Measurements from ENCODE around the gene BRSK1.

BRSK1 gene

DNA sequence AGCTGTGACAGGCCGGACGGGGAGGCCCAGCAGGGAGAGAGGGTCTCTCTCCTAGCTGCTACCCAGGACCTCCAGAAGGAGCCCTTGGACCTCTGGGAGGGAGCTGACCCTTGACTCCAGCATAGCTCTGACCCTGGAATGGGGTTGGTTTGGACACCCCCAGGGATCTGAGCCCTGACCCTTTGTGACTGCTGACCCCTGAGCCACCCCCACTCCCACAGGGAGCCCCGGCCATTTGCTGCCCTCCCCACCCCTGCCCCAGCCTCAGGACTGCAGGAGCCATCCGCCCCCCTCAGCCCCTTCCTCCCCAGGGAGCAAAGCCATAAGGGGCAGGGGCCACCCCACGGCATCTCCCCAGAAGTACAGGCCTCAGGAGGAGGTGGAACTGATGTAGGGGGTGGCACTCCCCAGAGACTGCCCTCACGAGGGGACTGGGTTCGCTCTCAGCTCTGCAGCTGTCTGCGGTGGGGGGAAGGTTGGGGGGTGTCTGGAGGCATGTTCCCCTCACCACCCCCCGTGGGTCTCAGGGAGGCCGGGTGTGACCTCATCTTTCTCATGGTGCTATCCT, 63.7 kb downstream of the BRSK1 start:
- no peak overlapping the region for H3K4me3 ChIP-seq (replicated peaks; ENCODE audit: low read depth, low read length)
- TF ChIP-seq, protein P1, sequence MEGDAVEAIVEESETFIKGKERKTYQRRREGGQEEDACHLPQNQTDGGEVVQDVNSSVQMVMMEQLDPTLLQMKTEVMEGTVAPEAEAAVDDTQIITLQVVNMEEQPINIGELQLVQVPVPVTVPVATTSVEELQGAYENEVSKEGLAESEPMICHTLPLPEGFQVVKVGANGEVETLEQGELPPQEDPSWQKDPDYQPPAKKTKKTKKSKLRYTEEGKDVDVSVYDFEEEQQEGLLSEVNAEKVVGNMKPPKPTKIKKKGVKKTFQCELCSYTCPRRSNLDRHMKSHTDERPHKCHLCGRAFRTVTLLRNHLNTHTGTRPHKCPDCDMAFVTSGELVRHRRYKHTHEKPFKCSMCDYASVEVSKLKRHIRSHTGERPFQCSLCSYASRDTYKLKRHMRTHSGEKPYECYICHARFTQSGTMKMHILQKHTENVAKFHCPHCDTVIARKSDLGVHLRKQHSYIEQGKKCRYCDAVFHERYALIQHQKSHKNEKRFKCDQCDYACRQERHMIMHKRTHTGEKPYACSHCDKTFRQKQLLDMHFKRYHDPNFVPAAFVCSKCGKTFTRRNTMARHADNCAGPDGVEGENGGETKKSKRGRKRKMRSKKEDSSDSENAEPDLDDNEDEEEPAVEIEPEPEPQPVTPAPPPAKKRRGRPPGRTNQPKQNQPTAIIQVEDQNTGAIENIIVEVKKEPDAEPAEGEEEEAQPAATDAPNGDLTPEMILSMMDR (IDR thresholded peaks at IDR 0.05; ENCODE audit: low read length, missing control alignments), result no peak
- no peak for DNase-seq (ENCODE audit: low read depth)

DNA sequence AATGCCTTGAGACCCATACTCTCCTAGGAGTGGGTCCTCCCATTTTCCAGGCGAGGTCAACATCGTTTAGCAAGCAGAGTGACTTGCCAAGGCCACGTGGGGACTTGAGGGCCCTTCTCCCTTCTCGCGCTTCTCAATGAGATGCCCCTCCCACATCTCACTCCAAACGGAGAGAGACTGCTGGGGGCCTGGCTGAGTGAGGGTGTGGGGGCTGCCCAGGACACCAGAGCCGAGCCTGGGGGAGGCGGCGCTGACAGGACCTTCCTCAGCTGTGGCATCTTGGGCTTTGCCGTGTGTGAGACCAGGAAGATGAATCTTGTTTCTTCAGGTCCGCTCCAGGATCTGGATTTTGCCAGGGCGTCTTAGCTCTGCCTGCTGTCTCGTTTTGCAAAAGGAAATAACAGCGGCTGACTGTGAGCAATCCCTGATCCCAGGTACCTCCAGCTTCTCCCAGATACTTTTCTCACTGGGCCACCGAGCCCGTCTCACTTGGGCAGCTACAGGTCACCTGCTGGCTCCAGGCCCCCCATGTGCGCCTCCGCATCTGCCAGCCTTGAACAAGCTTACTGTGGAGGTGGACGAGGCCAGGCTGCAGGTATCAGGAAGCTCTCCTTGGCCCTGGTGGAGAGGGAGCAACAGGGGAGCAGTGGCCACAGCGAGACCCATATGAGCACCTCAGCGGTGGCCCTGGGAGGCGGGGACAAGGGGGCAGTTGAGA, 64.7 kb downstream of the BRSK1 start:
- H3K4me3 ChIP-seq (replicated peaks; ENCODE audit: low read depth, low read length), result no peak overlapping the region
- no peak for DNase-seq (ENCODE audit: low read depth)
- TF ChIP-seq, protein P1 (IDR thresholded peaks at IDR 0.05; ENCODE audit: low read length, missing control alignments), result no peak

DNA sequence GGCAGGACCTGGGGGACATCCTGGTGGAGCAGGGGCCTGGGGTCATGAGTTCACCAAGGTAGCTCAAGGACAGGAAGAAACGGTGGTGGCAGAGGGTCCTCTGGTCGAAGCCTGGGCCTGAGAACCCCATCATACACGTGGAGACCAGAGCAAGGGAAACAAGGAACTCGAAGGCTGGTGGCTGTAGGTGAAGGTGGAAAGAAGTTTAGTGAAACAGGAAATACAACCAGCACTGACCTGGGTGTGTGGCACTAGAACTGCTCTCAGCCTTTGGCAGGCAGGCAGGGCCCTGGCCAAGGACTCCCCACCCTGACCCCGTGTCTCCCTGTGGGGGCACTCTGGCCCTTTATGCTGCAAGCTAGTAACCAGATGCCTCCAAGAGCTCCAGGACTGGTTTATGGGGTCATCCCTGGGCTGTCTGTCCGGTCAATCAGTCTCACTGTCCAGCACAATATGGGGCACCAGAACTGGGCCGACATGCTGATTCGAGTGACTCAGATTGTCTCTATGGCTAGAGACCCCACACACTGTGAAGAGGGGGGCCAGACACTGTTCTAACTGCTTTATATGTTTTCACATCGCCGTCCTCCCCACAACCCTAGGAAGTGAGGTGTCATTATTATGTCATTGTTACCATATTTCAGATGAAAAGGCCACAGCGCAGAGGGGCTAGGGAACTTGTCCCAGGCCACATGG, 67.0 kb downstream of the BRSK1 start:
- no peak for DNase-seq (ENCODE audit: low read depth)
- TF ChIP-seq, protein P1 (IDR thresholded peaks at IDR 0.05; ENCODE audit: low read length, missing control alignments), result no peak
- H3K4me3 ChIP-seq (replicated peaks; ENCODE audit: low read depth, low read length), result no peak overlapping the region

DNA sequence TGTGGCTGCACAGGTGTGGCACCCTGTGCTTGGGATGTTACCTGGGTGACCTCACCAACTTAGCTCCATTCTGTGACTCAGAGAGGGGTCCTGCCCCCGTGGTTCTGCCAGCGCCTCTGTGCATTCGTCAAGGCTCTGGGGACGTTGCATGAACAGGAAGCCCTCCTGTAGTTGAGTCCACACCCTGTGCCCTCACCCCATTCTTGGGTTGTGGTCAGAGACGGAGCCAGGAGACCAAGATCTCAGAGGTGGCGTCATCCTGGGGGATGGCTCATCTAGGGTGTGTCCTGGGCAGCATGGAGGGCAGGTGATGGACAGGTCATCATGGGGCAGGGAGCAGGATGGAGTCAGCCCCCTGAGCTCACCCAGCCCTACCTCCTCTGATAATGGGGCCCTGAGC, 68.2 kb downstream of the BRSK1 start:
- DNase-seq (ENCODE audit: low read depth), result no peak
- TF ChIP-seq, protein P1 (IDR thresholded peaks at IDR 0.05; ENCODE audit: low read length, missing control alignments), result no peak
- H3K4me3 ChIP-seq (replicated peaks; ENCODE audit: low read depth, low read length), result no peak overlapping the region

DNA sequence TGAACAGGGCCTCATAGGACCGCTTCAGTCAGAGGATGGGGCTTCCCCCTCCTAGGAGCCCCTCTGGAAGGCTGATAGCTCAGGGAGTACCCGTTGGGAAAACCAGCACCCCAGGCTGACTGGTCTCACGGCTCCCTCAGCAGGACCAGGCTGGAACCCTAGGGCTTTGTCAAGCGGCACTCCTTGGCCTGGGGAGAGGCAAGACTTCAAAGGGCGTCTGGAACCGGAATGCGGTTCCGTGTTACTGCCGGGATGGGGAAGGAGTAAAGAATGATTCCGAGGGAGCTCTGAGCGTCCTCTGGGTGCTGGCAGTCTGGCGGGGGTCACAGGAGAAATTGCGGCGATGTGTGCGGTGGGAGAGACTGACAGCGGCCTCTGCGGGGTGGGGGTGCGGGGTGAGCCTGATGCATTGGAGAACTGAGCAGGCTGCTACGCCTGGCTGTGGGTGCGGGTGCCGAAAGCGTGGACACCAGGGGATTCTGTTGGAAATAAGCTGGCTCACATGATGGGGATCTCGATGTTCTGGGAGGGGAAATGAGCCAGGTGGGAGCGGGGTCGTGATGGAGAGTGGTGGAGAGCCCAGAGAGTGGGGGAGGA, 68.8 kb downstream of the BRSK1 start:
- H3K4me3 ChIP-seq (replicated peaks; ENCODE audit: low read depth, low read length), result no peak overlapping the region
- no peak for DNase-seq (ENCODE audit: low read depth)
- TF ChIP-seq, protein P1 (IDR thresholded peaks at IDR 0.05; ENCODE audit: low read length, missing control alignments), result no peak

DNA sequence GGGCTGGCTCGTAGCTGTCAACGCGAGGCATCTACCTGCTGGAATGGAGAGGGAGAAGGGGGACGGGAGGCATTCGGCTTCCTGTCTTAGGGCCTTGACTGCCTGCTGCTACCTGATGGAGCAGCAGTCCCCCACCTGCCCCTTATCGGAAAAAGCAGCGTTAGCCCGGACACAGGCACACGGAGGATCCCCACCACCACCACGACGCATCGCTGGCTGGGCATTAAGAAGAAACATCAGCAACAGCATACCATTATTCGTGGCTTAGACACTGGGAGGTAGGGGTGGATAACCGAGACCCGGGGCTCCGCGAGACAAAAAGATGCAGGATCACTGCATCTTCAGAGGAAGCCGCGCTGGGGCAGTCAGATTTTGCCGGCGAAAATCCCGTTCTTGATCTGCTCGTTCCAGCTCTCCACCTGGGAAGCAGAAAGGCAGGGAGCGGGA, 69.6 kb downstream of the BRSK1 start:
- no peak for DNase-seq (ENCODE audit: low read depth)
- TF ChIP-seq, protein P1 (IDR thresholded peaks at IDR 0.05; ENCODE audit: low read length, missing control alignments), result no peak
- peak overlapping the region; percentile 51 for H3K4me3 ChIP-seq (replicated peaks; ENCODE audit: low read depth, low read length)
